Dermis blood vessel endothelial cell (primary cell): ENCODE data around the gene SH3PXD2B. TPM values are rescaled to one million over a fixed set of nuclear protein-coding genes. Genes with fewer than 3 reads are reported as not detected.
"Not testable (repeated sequence)": the region's sequence is repeated elsewhere in the genome, so short reads cannot be mapped to it uniquely, and the experiment has no call there.

ENCODE experiments used
- DNase-seq: peaks from one replicate; pipeline ENCODE4 v3.0.0; 2010
- total RNA-seq: library from RNA; depleted of rRNA; stranded (reverse); fragments of >200 nt; gene quantifications from 2 replicates; pipeline ENCODE4 v1.2.3, GENCODE V29; 2014

SH3PXD2B gene
- total RNA-seq, 1 donor from 2014 or later = 15.0 TPM

DNA sequence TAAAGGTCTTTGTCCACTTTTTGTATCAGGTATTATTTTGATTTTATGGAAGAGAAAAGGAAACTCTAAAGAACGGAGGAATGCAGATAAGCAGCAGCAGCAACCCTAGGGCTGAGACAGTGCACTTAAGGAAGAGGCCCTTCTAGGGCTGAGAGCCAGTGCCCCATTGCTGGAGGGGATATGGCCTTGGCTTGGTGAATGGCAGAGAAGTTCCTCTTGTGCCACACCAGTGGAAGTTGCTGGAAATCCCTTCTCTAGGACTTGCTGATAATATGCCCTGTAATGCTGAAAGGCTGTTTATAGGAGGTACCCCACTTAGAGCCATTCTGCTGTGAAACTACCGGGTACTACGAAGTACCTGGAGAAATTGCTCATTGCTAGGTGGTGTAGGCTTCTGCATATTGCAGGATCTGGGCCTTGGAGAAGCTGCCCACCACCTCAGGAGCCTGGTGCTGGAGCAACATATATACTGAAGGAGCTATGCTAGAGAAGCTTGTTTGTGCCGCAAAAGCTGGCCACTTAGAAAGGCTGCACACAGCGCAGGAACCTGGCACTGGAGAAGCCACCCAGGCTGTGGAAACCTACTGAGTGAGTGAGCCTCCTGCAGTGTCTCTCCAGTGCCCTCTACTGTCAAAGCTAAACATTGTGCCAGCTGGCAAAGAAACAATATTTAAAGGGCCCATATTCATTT lies 161.1 kb downstream of the SH3PXD2B start:
- peak; percentile 83 for DNase-seq

DNA sequence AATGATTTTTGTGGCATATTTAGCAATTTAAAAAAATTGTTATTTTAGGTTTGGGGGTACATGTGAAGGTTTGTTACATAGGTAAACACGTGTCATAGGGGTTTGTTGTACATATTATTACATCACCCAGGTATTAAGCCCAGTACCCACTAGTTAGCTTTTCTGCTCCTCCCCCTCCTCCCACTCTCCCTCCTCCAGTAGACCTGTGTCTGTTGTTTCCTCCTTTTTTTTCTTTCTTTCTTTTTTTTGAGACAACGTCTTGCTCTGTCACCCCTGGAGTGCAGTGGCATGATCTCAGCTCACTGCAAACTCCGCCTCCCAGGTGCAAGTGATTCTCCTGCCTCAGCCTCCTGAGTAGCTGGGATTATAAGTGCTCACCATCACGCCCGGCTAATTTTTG lies 162.5 kb downstream of the SH3PXD2B start:
- DNase-seq = not testable (repeated sequence)

DNA sequence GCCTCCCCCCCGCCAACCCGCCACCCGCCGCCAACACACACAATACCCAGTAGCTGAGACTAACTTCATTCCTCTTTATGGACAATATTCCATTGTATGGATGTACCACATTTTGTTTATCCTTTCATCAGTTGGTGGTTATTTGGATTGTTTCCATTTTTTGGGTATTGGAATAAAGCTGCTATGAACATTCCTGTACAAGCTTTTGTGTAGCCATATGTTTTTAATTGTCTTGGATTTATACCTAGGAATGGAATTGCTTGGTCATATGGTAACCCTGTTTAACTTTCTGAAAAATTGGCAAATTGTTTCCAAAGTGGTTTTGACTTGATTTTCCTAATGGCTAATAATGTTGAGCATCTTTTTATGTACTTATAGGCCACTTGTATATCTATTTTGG lies 165.9 kb downstream of the SH3PXD2B start:
- DNase-seq = no peak

DNA sequence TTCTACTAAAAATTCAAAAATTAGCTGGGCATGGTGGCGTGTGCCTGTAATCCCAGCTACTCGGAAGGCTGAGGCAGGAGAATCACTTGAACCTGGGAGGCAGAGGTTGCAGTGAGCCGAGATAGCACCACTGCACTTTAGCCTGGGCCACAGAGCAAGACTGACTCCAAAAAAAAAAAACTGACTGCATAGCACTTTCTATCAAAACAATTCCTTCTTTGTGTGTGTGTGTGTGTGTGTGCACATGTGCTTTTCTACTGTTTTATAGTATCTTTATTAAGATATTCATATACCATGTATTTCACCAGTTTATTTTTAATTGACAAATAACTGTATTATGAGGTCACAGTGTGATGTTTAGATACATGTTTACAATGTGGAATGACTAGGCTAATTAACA lies 167.2 kb downstream of the SH3PXD2B start:
- not testable (repeated sequence) for DNase-seq

DNA sequence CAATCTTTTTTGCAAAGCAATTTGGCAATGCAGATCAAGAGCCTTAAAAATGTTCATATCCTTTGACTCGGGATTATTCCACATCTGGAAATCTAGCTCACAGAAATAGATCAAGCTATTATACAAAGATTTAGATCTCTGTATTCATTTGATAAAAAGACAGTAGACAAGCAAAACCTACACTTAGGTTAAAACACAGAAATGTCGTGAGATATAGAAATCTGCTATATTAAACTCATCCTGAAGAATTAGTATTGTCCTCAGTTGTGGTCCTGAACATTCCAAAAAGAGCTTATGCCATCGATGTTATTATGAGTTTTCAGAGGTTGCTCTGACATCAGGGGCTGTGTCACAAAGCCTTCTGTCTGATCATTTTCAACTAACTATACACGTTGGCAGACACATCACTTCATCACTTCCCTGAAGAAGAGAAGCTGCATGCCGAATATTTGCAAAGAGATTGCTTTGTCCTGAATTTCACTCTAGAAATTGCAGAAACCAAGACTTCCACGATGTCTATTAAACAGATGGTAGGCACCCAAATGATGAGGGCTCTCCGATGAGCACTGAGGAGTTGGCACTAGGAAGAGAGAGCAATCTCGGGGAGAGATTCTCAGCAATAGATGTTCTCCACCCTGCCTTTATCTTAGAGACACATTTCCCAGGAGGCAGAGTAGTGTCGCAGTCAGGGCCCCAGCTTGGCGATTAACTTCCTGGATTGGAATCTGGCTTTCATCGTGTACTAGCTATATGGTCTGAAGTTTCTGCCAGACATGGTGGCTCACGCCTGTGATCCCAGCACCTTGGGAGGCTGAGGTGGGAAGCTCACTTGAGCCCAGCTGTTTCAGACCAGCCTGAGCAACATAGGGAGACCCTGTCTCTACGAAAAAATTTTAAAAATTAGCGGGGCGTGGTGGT lies 168.8 kb downstream of the SH3PXD2B start:
- no peak for DNase-seq

DNA sequence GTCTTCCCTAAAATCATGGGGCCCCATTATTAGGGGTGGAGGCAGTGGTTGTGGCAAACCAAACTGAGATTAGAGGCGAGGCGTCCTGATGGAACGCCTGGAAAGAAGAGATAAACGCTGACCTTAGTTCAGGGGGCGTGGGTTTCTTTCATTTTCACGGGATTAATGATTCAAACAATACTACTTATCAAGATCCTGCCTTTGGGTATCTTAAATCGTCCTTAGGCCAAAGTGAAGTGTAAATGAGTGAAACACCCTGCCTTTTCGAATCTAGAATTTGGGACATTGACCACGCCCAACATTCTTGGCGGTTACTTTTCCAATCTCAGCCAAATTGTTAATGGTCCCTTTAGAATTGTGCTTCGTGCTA lies 169.7 kb downstream of the SH3PXD2B start:
- peak; percentile 15 for DNase-seq

DNA sequence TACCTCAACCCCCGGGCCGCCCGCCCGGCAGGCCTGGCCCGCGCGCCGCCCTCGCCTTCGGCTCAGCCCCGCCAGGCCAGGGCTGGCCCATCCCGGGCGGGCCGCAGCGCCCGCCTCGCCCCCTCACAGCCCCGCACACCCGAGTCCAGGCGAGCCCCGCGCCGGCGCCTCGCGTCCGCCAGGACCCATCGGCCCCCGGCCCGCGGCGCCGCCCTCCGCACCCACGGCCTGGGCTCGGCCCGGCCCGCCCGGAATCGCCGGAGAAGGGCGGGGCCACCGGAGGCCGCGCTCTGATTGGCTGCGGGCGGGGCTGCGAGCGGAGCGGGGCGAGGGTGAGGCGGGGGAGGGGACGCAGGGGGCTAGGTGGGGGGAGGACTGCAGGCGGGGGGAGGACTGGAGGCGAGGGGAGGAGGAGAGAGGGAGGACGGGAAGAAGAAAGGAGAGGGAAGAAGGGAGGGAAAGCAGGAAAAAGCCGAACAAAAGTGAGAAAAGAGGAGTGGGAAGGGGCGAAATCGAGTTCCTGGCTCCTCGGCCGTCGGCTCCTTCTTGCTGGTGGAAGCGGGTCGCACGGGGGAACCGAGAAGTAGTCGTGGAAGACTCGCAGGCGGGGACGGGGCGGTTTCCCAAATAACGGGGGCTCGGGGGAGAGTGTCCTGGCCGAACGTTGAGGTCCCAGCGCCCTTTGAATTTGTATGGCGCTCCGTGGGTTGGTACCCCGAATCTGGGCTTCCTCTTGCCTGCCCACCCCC lies 170.3 kb downstream of the SH3PXD2B start:
- peak; percentile 82 for DNase-seq

DNA sequence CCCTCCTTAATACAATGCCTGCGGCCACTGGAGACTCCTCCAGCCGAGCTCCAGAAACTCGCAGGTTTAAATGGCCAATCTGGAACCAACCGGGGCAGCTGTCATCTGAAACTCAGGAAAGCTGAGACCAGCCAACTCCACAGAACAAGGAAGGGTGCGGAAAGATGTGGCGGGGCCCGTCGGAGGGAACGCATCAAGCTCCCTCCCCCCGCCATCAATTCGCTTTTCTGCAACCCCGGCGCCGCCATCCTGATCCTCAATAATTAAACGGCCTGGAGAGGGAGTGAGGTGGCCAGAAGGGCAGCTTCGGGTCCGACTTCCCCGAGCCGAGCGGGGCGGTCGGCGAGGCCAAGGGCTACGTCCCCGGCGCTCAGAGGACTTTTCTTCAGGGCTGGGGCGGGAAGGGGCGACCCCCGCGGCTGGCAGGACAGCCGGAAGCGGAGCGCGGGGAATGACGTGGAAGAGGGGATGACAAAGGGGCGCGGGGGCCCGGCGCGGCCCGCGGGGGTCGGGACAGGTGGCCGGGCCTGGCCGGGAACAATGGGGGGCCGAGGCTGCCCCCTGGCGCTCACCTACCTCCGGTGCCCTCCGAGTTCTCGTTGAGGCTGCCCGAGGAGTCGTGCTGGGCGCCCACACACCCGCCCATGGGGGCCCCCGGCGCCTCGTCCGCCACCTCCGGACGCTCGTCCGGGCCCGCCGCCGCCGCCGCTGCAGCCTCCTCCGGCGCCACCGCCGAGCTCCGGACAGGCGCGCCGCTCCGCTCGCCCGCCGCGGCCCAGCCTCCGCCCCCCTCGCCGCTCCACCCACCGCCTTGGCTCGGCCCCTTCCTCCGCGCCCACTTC lies 171.1 kb downstream of the SH3PXD2B start, which contains the start of gene UBTD2:
Gene UBTD2, minus strand, starts transcription at position 745 of the 842 bp plus-strand sequence. Its CDS starts 99 bp downstream, at position 646.
- DNase-seq = peak; percentile 81

DNA sequence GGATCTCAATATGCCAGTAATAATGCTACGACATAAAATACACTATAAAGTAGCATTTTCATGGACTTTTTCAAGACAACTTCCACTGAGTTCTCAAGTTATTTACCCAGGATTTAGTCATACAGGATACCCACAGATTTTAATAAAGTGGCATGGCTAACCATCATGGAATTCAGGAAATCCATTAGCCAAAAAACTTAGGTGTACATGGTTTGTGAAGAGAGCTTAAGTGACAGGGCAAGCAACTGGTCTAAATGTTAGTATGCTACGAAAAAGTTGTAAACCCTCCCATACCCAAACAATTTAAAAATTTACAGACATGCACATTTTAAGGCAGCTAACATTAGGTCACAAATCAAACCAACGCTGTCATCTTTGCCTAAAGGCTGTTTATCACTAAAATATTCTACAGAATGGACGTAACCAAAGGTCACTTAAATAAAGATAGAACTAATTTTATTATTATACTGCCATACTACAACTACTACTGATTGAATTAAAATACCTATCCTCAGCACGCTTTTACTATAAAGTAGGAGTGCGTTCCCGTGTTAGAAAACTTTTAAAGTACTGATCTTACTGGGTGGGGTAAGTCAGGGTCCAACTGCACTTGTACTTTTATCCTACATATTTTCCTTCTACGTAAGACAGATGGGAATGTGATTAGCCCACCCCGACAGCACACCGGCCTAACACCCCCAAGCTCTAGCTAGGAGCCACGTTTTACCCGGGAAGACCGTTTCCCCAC lies 171.9 kb downstream of the SH3PXD2B start:
- DNase-seq = peak; percentile 19

DNA sequence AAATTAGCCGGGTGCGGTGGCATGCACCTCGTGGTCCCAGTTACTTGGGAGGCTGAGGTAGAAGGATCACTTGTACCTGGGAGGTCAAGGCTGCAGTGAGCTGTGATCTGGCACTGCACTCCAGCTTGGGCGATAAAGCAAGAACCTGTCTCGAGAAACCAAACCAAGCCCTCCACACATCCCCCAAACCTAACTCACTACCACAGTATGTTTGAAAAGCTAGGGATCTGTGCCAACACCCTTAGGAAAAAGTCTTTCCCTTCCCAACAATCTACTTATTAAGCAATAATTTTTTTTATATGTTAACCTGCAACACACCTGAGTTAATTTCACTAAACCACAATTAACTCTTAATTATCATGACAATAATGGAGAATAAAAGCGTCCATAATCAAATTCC lies 173.0 kb downstream of the SH3PXD2B start:
- DNase-seq = no peak

DNA sequence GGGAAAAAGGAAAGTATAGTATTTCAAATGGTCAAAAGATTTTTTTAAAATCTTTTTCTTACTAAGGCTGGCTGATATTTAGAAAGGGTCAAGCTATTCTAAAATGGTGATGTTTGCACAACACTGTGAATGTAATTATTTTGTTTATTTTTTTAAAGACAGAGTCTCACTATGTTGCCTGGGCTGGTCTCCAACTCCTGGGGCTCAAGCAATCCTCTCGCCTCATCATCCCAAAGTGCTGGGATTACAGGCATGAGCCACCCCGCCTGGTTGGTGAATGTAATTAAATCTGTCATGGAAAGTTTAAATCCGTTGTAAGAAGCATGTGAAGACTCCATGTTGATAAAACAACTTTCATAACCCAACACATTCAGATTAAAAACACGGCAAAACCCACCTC lies 173.4 kb downstream of the SH3PXD2B start:
- DNase-seq = no peak

DNA sequence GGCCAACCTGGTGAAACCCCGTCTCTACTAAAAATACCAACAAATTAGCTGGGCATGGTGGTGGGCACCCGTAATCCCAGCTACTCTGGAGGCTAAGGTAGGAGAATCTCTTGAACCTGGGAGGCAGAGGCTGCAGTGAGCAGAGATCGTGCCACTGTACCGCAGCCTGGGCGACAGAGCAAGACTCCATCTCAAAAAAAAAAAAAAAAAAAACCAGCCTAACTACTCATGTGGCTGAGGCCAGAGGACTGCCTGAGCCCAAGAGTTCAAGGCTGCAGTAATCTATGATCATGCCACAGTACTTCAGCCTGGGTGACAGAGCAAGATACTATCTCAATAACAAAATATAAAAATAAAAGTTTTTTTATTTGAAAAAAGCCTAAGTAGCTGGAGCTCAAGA lies 174.0 kb downstream of the SH3PXD2B start:
- DNase-seq = no peak

DNA sequence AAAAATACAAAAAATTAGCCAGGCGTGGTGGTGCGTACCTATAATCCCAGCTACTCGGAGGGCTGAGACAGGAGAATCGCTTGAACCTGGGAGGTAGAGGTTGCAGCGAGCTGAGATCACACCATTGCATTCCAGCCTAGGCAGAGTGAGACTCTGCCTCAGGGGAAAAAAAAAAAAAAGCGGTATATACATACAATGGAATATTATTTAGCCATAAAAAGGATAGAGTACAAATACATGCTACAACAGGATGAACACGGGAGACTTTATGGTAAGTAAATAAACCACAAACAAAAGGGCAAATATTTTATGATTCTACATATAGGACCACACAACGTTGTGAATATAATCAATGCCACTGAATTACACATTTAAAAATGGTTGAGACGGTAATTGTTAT lies 176.0 kb downstream of the SH3PXD2B start:
- no peak for DNase-seq

DNA sequence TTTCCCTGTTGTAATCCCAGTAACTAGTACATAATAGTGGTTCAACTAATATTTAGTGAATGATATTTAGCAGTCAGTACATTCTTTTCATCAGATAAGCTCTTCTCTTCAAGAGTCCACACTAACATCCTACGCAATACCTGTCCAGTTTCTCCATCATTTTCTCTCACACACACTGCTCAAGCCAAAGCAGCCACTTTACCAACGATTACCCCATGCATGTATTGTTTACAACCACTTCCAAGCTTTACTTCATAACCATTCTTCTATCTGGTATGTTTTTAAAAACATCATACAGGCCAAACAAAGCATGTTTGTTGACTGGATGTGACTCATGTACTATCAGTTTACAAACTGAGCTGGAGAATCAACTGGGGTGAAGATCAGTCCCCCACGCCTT lies 178.1 kb downstream of the SH3PXD2B start:
- peak; percentile 7 for DNase-seq

Other genes with a start within 250 kb of the SH3PXD2B start
- 25.7 and 29.4 TPM in 2 replicates for gene UBTD2, start 170.8 kb downstream of the SH3PXD2B start, total RNA-seq
- gene NEURL1B, start 186.7 kb upstream of the SH3PXD2B start, total RNA-seq = 6.9 and 26.0 TPM in 2 replicates